Measurements from ENCODE around the gene UST.
A peak's percentile ranks its signal among the peaks of the same experiment; 100 is the strongest.
"Not testable (repeated sequence)": the region's sequence is repeated elsewhere in the genome, so short reads cannot be mapped to it uniquely, and the experiment has no call there.

The UST gene

DNA sequence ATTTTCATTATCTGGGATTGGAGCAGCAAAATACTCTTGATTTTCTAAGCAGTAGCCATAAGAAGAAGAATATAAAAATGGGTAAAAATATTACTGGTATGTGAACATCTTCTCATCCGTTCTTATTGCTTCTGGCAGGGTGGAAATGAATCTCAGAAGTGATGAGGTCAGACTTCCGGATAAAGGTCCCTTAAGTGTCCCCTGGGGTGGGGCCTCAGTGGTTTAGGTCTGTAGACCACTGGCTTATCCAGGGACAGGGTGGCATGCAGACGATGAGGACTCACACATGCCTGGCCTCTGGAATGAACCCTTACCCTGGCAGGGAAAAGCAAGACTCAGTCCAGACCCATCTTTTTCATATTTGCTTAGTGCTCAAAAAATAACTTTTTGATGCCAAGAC, 143.3 kb downstream of the UST start:
- H3K27ac Mint-ChIP-seq: peak overlapping the region; percentile 48
- ATAC-seq: no peak
- DNase-seq (ENCODE audit: low spot score in 2 of 2): no peak
- H3K36me3 Mint-ChIP-seq: no peaks in the 10 kb centered on the region
- H3K9me3 Mint-ChIP-seq: no peaks in the 10 kb centered on the region
- no peak overlapping the region for H3K4me3 Mint-ChIP-seq
- H3K4me1 Mint-ChIP-seq: no peaks in the 10 kb centered on the region

DNA sequence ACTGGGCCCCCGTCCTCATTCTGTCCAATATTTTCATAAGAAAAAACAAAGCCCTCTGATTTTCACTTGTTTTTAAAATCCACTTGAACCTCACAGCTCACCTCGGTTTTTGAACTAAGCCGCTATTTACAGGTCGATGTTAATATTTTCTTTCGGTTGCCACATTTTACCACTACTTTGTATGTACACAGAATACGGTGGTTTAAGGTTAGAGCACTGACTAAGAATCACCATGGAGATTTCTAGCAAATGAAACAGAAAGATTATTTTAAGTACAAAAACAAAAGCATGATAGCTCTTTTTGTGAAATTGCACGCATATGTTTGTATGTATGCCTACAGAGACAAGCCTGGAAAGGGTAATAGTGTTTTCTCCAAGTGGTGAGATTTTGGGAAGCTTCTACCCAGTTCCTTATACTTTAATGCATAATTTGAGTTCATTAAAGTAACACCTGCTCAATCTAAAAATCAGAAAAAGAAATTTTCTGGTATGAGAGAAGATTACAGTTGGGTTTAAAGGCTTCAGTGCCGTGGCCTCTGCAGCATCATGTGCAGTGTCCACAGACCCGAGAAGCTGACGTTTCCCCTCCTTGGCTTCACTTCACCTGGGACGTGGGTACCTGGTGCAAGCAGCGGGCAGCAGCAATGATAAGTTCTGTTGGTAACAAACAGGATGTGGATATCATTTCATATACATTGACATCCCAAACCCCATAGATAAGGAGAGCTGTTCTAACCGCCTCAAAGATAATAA, 144.0 kb downstream of the UST start:
- Mint-ChIP-seq H3K4me1 (no peaks in the 10 kb centered on the region), H3K36me3 (no peaks in the 10 kb centered on the region), H3K27ac (no peak overlapping the region), H3K9me3 (no peaks in the 10 kb centered on the region), H3K4me3 (no peak overlapping the region)
- no peak for DNase-seq (ENCODE audit: low spot score in 2 of 2)
- ATAC-seq: no peak

DNA sequence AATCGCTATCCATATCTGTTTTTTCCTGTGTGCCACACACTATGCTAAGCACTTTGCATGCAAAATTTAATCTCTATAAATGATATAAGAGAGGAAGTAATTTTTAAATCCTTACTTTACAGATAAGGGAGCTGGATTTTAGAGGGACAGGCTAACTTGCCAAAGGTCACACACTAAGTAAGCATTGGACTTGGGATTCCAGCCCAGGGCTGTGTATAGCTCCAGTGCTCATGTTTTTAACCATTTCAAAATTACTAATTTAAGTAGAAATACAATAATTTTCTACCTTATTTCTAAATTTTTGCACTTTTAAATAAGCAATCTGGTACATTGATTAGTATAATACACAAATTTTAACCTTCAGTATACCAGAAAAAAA, 144.6 kb downstream of the UST start:
- ATAC-seq (no peak), DNase-seq (ENCODE audit: low spot score in 2 of 2) (no peak)
- Mint-ChIP-seq H3K9me3 (no peaks in the 10 kb centered on the region), H3K4me3 (no peak overlapping the region), H3K36me3 (no peaks in the 10 kb centered on the region), H3K4me1 (no peaks in the 10 kb centered on the region), H3K27ac (no peak overlapping the region)

DNA sequence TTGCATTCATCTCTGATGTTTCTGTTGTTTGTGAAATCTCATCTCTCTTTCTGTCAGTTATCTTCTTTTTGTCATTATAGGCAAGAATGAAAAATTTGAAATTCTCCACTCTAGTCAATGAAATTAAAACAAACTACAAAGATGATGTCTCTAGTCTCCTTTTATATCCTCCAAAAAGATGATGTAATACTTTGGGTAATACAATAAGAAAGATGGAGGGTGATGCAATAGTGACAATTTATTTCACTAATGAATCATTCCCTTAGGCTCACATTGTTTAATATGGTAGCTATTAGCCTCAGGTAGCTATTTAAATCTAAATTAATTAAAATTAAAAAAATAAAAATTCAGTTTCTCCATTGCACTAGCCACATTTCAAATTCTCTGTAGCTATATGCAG, 145.4 kb downstream of the UST start:
- ATAC-seq (no peak), DNase-seq (ENCODE audit: low spot score in 2 of 2) (no peak)
- Mint-ChIP-seq H3K36me3 (no peaks in the 10 kb centered on the region), H3K27ac (no peak overlapping the region), H3K4me1 (no peaks in the 10 kb centered on the region), H3K9me3 (no peaks in the 10 kb centered on the region), H3K4me3 (no peak overlapping the region)

DNA sequence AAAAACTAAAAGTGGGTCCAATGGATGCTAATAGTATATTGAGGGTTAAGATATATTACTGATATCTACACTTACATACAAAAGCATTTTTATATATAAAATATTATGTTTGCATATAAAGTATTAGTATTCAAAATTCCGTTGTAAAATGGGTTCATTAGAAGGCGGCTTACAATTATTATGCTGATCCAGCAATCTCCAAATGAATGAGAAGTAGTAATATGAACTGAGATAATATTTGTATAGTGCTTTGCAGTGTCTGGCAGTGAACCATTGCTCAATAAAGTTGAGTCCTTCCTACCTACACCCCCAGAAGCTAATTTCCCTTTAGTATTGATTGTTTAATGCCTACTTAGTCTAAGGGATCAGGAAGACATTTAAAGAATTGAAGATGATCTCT, 146.2 kb downstream of the UST start:
- ATAC-seq (no peak), DNase-seq (ENCODE audit: low spot score in 2 of 2) (no peak)
- Mint-ChIP-seq H3K4me3 (no peak overlapping the region), H3K9me3 (no peaks in the 10 kb centered on the region), H3K27ac (no peak overlapping the region), H3K4me1 (no peaks in the 10 kb centered on the region), H3K36me3 (no peaks in the 10 kb centered on the region)

DNA sequence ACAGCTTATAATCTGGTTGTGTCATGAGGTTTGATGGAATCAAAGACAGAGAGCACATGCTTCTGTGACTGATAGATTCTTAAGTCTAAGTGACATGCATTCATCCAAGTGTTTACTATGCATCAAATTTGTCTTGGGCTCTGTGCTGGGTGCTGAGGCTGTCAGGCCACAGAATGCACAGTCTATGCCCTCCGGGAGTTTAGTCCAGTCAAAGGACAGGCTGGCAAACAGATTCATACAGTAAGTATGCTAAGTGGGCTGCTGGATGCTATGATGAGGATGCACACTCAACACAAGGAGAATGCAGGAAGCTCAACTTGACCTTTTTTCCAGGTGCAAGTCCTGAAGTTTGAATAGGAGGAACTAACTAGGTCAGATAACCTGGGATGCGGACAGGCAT, 146.7 kb downstream of the UST start:
- no peaks in the 10 kb centered on the region for H3K9me3 Mint-ChIP-seq
- H3K36me3 Mint-ChIP-seq: no peaks in the 10 kb centered on the region
- H3K4me3 Mint-ChIP-seq: no peak overlapping the region
- no peak overlapping the region for H3K27ac Mint-ChIP-seq
- no peak for ATAC-seq
- no peak for DNase-seq (ENCODE audit: low spot score in 2 of 2)
- no peaks in the 10 kb centered on the region for H3K4me1 Mint-ChIP-seq

DNA sequence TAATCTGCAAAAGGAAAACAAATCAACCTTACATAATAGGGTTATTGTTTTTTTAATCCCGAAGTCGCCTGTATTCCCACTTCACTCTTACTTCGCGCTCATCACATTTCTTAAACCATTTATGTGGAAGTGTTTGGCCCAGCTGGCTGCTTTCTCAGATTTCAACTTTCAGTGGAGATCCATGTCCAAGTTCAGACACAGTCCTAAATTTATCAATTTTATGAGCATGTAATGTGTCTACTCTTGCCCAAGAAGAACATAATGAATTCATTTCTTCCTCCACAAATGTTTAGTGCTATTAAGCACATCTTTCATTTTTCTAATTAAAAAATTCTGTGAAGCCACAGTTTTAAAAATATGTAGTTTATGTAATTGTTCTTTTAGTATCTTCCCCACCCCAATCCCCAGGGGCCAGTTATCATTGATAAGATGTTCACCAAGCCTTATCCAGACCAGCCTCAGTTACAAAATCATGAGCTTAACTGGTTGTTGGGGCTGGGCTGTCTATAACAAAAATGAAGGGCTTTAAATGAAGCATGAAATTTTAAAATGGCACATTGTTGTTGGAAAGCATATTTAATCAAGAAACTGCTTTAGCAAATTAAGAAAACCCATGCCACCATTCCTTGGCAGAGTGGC, 151.7 kb downstream of the UST start:
- no peaks in the 10 kb centered on the region for H3K9me3 Mint-ChIP-seq
- no peaks in the 10 kb centered on the region for H3K4me1 Mint-ChIP-seq
- no peak for ATAC-seq
- DNase-seq (ENCODE audit: low spot score in 2 of 2): no peak
- H3K4me3 Mint-ChIP-seq: no peak overlapping the region
- no peaks in the 10 kb centered on the region for H3K36me3 Mint-ChIP-seq
- H3K27ac Mint-ChIP-seq: no peak overlapping the region

DNA sequence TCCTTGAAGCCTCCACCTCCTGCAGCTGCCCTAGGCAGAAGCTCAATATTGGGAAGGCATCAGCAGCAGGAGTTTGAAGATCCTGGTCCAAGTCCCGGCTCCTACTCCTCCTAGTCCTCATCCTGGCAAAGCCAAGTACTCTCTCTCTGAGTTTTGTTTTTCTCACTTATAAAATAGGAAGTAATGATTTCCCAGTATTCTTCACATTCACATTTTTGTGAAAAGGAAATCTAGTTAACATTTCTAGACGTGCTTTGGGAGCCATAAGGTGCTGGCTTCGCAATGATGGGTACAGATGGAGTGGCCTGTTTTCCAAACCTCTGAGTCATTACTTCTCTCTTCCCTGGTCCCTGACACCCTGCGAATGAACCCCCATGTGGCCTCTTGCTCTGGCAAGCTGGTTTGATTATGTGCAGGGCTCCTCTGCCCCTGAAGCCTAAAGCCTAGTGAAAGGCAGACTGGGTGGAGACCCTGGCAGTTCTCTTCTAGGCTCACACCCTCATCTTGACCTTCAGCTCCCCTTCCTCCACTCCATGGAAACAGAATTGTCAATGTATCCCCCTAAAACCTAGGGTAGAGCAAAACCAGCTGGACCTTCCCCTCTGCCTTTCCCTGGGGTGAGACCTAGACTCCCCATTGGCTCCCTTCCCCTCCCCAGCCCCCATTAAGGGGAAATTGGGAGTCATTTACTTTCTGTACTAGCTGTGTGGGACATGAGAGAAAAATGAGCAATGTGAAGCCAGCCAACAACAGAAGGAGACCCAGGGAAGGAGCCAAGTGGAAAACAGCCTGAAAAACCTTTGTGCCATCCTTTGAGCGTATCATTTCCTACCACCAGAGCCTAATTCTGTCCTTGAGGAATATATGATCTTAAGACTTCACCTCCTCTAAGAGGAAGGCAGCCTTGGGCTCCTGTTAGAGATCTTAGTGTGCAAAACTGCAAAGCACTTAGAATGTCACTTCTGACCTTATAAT, 158.4 kb downstream of the UST start:
- no peak overlapping the region for H3K4me3 Mint-ChIP-seq
- DNase-seq (ENCODE audit: low spot score in 2 of 2): no peak
- peak overlapping the region; percentile 32 for H3K27ac Mint-ChIP-seq
- peaks cover 6% of the 10 kb centered on the region for H3K4me1 Mint-ChIP-seq
- no peak for ATAC-seq
- H3K36me3 Mint-ChIP-seq: no peaks in the 10 kb centered on the region
- no peaks in the 10 kb centered on the region for H3K9me3 Mint-ChIP-seq

DNA sequence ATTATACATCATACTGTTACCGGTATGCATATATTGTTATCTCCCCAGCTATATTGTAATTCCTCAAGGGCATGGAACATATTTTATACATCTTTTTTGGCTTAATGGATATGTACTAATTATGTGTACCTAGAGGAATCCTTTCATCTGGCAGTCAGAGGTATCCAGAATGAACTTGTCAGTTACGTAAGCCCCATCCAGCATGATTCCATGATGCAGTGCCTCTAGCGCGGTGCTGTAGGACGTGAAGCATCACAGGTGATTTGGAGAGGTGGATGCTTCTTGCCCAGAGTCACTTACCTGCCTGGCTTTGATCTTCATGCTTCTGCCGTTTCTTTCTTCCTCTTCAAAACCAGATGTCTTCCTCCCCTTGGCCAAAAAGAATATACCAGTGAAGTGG, 159.1 kb downstream of the UST start:
- DNase-seq (ENCODE audit: low spot score in 2 of 2) (no peak), ATAC-seq (no peak)
- Mint-ChIP-seq H3K36me3 (no peaks in the 10 kb centered on the region), H3K27ac (no peak overlapping the region), H3K9me3 (no peaks in the 10 kb centered on the region), H3K4me3 (no peak overlapping the region), H3K4me1 (peaks cover 6% of the 10 kb centered on the region)

DNA sequence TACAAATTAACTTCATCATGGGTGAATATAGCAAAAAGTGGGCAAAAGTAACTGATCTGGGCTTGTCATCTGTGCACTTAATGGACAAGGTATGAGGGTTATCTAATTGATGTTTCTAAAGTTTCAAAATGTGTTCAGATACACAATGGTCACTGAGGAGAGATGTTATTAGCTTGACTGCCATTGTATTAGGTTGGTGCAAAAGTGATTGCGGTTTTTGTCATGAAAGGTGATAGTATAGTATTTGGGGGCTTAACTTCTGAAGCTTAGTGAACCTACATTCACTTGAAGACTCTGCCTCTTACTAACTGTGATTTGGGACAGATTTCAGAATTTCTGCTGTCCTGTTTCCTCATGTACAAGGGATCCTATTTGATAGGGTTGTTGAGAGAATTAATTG, 159.6 kb downstream of the UST start:
- Mint-ChIP-seq H3K9me3 (no peaks in the 10 kb centered on the region), H3K27ac (no peak overlapping the region), H3K4me3 (no peak overlapping the region), H3K4me1 (peaks cover 6% of the 10 kb centered on the region), H3K36me3 (no peaks in the 10 kb centered on the region)
- DNase-seq (ENCODE audit: low spot score in 2 of 2): no peak
- ATAC-seq: no peak

DNA sequence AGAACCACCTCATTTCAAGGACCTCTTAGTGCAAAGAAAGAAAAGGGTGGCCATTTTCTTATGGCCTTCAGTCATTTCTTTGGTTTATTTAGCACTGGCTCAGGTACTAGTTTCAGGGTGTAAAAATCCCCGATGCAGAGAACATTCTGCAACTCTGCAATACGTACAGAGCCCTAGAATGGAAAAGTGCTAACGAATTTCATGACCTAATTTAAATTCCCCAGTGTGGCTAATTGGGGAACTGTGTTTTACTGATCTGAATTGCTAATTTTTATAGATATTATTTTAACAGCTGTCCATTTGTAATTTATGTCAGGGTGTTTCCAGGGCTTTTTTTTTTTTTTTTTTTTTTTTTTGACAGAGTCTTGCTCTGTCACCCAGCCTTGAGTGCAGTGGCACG, 160.7 kb downstream of the UST start:
- DNase-seq (ENCODE audit: low spot score in 2 of 2): no peak
- Mint-ChIP-seq H3K36me3 (no peaks in the 10 kb centered on the region), H3K4me1 (peaks cover 6% of the 10 kb centered on the region), H3K4me3 (no peak overlapping the region), H3K27ac (no peak overlapping the region), H3K9me3 (no peaks in the 10 kb centered on the region)
- ATAC-seq: no peak

DNA sequence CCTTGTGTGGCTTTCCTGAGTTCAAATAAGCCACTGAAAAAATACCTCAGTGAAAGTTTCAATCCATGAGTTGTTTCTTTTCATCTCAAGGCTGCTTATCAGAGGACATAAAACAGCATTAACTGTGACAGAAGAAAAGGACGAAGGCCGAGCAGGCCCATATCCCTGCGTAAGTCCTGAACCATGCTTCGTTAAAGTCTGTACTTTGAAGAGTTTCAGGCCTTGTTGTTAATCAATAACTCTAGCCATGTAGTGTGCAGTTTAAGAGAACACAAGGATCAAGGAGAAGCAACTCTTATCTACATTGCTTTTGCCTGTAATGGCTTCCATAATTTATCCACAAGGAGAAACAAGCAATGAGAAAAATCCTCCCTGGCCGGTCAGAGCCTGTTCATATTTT, 165.4 kb downstream of the UST start:
- H3K4me1 Mint-ChIP-seq: peaks cover 10% of the 10 kb centered on the region
- H3K9me3 Mint-ChIP-seq: no peaks in the 10 kb centered on the region
- no peak overlapping the region for H3K4me3 Mint-ChIP-seq
- no peak overlapping the region for H3K27ac Mint-ChIP-seq
- DNase-seq (ENCODE audit: low spot score in 2 of 2) (no peak), ATAC-seq (no peak)
- no peaks in the 10 kb centered on the region for H3K36me3 Mint-ChIP-seq

DNA sequence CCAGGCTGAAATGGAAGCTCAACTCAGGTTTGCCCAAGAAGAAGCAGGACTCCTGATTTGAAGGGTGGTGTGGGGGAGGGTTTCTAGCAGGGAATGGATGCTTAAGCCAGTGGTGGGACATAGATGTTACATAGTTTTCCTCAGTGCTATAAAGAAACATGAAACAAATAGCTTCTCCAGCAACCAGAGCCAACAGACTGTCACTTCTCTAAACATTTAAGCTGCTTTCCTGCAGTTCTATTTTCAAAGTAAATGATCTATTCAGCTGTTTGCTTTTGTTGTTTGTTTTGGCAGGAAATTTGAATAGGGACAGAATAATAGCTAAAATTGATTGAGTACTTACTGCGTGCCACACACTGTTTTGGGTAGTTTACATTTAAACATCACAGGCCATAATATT, 169.0 kb downstream of the UST start:
- no peak overlapping the region for H3K27ac Mint-ChIP-seq
- H3K36me3 Mint-ChIP-seq: no peaks in the 10 kb centered on the region
- no peak overlapping the region for H3K4me3 Mint-ChIP-seq
- H3K9me3 Mint-ChIP-seq: peaks cover 3% of the 10 kb centered on the region
- peaks cover 17% of the 10 kb centered on the region for H3K4me1 Mint-ChIP-seq
- DNase-seq (ENCODE audit: low spot score in 2 of 2) (no peak), ATAC-seq (no peak)

DNA sequence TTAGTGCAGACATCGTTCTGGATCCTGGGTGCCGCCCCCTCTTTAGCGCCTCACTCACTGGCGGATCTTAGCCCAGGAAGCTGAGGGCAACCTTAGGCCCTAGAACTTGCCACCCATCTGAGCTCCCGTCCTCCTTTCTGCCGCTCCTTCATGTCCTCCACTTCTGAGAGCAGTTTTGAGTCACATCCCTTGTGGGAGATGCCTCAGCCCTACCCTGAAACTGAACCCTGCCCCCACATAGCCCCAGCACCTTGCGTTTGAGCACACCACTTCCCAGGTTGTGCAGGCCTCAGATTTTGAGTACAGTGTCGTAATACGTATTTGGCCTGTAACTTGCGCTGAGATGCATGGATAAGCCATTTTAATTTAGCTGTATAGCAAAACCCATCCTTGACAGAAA, 169.7 kb downstream of the UST start:
- not testable (repeated sequence) for H3K4me3 Mint-ChIP-seq; H3K9me3 Mint-ChIP-seq; DNase-seq (ENCODE audit: low spot score in 2 of 2); H3K36me3 Mint-ChIP-seq
- ATAC-seq: peak; percentile 80
- Mint-ChIP-seq H3K27ac (peak overlapping the region; percentile 45), H3K4me1 (peaks cover 18% of the 10 kb centered on the region)

DNA sequence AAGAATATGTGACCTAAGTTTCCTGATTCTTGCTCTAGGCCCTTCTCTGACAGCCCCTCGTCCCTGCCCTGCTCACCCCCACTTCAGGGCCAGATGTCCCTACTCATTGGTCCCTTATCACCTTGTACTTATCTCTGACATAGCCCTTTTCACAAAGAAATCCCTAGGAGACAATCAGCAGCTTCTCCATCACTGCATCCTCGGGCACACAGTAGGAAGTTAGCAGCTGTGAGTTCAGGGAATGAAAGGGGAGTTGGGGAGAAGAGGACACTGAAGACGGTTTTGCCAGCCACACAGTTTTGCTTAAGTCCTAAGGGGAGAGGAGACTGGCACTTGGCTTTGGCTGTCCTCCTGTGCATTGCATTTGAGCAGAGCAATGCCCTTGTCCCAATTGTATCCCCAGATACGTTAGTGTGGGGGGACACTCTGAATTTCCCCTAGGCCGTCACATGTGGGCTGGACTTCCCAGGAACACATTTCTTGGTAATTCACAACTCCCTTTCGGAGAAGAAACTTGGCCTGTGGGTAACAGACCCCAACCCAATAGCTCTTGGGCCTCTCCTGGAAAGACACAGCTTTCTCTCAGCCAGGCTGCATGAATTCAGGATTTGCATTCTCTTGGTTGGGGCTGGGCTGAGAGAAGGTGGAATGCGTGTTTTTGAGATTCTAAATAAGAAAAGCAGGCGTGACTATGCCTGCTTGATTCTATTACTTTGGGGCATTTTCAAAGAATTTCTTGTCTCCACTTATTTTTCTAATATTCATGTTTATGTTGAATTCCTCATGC, 177.6 kb downstream of the UST start:
- no peak for ATAC-seq
- no peak overlapping the region for H3K4me3 Mint-ChIP-seq
- no peaks in the 10 kb centered on the region for H3K36me3 Mint-ChIP-seq
- no peaks in the 10 kb centered on the region for H3K9me3 Mint-ChIP-seq
- peaks cover 8% of the 10 kb centered on the region for H3K4me1 Mint-ChIP-seq
- DNase-seq (ENCODE audit: low spot score in 2 of 2): no peak
- H3K27ac Mint-ChIP-seq: no peak overlapping the region
